COLO668 (cell line): ENCODE data around the gene FBXL16.

Source experiments
- DNase-seq: peaks from one replicate; lab custom pipeline; 2025; ENCODE audit not compliant: unreplicated experiment; lab: John Stamatoyannopoulos, UW

FBXL16 gene

GRCh38 chr16:723695-724094 is 18.1 kb upstream of the FBXL16 start:
- DNase-seq, result no peak

- no peak for DNase-seq
These were observed 17.4 kb upstream of the FBXL16 start for GRCh38 chr16:722835-723633.

- DNase-seq, result no peak
These were observed 16.4 kb upstream of the FBXL16 start for GRCh38 chr16:721765-722540.

- DNase-seq, result peak; percentile 97
These were observed 15.6 kb upstream of the FBXL16 start, which contains the start of gene ANTKMT for GRCh38 chr16:720990-721764. Gene ANTKMT (plus strand): TSS chr16:721146. CDS start chr16:721275, 129 bp downstream.

DNA sequence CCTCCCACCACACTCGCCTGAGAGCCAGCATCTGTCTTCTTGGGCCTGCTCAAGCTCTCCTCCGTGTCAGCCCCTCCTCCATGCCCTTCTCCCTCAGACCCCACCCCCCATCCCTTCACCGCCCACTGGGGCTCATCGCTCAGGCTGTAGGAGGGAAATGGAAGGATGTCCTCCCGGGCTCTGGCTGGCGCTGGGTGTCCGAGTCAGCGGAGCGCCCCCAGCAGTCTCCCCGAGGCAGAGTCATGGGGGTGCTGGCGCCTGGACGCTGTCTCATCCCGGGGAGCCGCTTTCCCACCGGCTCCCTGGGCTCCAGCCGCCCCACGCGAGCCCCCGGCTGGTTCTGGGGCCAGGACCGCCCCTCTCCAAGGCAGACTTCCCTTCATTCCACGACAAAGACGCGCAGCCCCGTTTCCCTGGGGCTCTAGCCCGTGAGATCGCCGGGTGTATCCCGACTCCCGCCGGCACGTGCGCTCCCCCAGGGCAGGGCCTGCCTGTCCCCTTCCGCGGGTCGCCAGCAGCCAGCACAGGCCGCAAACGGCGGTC is 14.9 kb upstream of the FBXL16 start:
- peak; percentile 72 for DNase-seq

DNA sequence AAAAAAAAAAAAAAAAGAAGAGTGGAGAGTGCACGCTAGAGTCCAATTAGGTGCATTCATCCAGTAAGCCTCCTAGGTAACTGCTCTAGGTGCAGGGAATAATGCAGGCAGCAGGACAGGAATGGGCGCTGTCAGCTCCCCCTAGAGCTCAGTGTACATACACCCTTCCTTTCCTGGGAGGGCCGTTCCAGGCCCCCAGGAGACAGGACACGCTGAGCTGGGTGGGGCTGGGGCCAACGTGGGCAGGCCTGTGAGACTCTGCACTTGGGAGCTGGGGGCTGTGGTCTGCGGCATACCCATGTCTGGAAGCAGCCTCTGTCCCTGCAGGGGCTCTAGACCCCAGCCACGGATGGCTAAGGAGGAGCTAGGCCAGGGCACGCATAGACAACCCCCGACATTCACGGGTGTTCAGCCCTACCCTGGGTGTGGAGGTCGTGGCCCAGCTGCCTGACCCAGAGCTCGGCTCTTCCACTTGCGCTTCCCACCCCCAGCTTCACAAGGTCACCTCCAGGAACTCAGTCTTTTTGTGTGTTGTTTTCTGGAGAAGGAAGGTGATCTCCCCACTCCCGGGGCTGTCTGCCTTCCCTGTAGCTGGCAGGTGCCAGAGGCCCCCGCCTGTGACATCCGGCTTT is 14.3 kb upstream of the FBXL16 start:
- DNase-seq, result peak; percentile 52

GRCh38 chr16:718922-719321 is 13.3 kb upstream of the FBXL16 start:
- DNase-seq, result no peak

DNA sequence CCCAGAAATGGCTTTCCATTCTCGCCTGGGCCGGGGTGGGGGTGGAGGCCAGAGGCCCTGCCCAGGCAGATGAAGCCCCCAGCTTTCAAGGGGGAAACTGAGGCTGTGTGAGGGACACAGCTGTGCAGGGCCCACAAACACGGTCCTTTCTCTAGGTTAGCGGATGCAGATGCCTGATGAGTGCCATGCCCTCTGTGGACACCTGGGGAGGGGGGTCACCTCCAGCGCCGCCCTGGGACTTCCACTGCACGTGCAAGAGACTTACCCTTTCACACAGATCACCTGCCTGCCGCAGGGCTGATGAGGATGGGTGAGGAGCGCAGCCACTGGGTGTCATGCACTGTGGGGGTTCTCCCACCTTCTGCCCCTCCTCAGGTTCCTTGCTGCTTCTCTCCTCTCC is 12.8 kb upstream of the FBXL16 start:
- DNase-seq, result no peak

- DNase-seq, result no peak
These were observed 12.0 kb upstream of the FBXL16 start for GRCh38 chr16:717450-718245.

GRCh38 chr16:716768-717325 is 11.2 kb upstream of the FBXL16 start:
- no peak for DNase-seq

GRCh38 chr16:716200-716568 is 10.6 kb upstream of the FBXL16 start:
- peak; percentile 70 for DNase-seq

DNA sequence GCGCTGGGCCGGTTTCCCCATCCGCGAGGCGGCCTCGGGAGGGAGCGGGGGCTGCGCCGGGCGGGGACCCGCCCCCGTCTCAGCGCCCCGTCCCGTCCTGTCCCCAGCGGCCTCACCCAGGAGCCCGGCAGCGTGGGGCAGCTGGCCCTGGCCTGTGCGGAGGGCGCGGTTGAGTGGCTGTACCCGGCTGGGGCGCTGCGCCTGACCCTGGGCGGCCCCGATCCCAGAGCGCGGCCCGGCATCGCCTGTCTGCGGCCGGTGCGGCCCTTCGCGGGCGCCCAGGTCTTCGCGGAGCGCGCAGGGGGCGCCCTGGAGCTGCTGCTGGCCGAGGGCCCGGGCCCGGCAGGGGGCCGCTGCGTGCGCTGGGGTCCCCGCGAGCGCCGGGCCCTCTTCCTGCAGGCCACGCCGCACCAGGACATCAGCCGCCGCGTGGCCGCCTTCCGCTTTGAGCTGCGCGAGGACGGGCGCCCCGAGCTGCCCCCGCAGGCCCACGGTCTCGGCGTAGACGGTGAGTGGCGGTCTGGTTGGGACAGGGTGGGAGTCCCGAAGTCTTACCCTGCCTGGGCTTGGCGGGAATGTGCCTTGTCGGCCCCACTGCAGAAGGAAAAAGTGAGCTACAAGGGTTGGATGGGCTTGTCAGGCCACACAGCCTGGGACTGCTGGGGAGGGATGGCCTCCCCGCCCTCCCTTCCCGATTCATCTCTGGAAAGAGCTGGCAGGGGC is 10.0 kb upstream of the FBXL16 start:
- DNase-seq, result peak; percentile 71

- peak; percentile 93 for DNase-seq
These were observed 9.2 kb upstream of the FBXL16 start, which contains the start of gene METRN for GRCh38 chr16:714558-715476. Gene METRN (plus strand): TSS chr16:715118. CDS start chr16:715290, 172 bp downstream.

GRCh38 chr16:714079-714478 is 8.5 kb upstream of the FBXL16 start:
- no peak for DNase-seq

DNA sequence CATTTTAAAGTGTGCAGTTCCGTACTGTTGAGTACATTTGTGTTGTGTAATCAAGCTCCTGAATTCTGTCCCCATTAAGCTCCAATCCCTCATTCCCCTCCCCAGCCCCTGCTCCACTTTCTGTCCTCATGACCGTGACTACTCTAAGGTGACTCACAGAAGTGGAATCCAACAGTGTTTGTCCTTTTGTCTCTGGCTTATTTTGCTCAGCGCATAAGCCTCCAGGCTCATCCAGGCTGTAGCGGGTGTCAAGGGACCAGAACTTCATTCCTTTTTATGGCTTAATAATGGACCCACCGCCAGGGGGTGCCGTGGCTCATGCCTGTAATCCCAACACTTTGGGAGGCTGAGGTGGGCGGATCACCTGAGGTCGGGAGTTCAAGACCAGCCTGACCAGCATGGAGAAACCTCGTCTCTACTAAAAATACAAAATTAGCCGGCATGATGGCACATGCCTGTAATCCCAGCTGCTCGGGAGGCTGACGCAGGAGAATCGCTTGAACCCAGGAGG is 7.2 kb upstream of the FBXL16 start:
- peak; percentile 69 for DNase-seq

DNA sequence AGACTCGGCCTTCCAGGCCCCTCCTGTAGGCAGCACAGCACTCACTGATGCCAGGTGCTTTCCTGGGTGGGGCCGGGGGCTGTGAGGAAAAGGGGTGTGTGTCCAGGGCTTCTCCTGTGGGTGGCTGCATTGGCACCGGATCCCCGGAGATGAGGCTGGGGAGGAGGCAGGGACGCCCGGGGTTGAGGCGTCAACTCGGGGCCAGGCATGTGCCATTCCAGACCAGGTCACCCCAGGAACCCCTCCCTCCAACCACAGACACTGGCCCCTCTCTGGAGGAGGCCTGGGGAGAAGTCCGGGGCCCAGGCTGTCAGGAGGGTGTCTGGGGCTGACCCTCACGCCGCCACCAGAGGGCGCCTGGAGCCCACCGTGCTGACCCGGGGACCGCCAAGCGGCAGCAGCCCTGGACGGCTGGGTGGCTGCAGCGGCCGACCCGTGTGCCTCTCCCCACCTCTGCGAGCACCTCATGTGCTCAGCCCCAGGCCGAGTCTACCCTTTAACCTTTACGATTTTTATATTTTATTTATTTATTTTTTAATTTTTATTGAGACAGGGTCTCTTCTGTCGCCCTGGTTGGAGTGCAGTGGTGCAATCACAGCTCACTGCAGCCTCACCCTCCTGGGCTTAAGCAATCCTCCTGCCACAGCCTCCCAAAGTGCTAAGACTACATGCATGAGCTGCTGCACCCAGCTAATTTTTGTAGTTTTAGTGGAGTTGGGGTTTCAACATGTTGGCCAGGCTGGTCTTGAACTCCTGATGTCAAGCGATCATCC is 6.1 kb upstream of the FBXL16 start:
- peak; percentile 83 for DNase-seq

- no peak for DNase-seq
These were observed 5.5 kb upstream of the FBXL16 start for GRCh38 chr16:711084-711483.
